Measurements from ENCODE around the gene MAST2.
A peak's percentile ranks its signal among the peaks of the same experiment; 100 is the strongest.

Gene MAST2

DNA sequence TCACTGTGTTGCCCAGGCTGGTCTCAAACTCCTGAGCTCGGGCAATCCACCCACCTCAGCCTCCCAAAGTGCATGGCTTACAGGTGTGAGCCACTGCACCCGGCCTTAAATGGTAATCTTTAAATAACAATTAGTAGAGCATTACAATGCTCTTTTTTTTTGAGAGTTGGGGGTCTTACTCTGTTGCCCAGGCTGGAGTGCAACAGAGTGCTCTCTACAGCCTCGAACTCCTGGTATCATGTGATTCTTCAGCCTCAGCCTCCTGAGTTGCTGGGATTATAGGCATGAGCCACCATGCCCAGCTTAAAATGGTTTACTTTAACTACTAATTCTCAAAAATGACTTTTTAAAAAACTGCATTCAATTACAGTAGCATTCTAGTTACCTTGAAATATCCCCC lies 276.8 kb downstream of the MAST2 start:
- no peak for DNase-seq

DNA sequence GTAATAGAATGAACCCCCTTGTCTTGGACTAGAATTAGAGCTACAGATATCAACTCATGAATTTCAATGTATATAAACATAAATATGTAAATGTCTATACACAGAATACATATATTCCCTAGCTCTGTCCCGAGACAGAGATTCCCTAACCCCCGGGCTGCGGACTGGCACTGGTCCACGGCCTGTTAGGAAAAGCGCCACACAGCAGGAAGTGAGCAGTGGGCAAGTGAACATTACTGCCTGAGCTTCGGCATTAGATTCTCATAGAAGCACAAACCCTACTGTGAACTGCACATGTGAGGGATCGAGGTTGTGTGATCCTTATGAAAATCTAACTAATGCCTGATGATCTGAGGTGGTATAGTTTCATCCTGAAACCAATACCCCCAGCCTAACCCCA lies 277.8 kb downstream of the MAST2 start:
- no peak for DNase-seq

DNA sequence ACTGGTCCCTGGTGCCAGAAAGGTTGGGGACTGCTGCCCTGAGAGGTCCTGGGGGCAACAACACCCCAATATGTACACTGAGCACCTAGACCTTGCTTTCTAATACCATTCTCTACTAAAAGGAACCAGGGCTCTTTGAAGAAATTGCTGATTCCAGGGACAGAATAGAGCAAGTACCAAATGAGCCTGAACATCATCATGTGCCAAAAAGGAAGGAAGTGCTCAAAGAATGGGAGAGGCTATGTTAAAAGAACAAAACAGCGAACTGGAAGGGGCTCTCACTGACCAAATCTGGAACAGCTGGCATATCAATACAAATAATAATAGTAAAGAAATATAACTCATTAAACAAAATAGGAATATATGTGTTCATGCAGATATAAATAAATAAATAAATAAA lies 278.2 kb downstream of the MAST2 start:
- DNase-seq: no peak

DNA sequence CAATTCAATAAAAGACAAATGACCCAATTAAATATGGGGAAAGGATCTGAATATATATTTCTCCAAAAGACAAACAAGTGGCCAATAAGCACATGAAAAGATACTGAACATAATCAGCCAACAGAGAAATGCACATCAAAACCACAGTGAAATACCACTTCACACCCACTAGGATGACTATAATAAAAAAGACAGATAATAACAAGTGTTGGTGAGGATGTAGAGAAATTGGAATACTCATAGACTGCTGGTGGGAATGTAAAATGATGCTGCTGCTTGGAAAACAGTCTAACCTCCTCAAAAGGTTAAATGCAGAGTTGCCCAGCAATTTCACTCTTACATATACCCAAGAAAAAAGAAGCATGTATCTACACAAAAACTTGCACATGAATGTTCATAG lies 280.2 kb downstream of the MAST2 start:
- DNase-seq: no peak

DNA sequence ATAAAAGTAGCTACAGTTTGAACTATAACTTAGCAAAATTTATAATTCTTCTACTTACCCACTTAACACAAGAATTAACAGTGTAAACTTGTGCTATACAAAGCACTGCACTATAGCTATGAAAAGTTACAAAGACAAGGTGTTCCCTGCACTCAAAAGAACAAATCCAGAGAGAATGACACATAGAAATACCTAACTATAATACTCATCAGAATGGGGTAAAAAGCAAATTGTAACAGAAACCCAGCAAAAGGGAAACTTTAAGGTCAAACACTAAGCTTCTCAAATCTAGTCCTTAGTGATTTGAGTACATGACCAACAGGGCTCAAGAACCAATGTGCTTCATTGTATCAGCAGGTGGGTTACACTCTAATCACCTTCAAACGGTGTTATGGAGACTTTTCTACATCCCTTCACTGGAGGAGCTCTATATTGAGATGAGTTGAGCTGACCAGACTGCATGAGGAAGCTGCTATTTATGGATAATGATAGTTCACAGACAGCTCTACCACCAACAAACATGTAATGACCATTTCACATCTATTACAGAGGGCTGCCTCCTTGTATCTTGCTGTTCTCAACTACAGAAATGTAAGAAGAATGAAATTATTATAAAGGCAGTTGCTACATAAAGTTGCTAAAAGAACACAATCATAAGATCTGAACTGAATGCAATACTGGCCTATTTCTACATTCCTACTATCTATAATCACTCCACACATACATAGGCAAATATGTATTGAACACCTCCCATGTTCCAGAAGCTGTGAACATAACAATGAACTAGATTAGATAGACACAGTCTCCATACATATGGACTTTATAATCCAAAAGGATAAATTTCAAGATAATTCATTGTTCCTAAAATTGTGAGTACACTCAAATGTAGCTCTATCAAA lies 281.4 kb downstream of the MAST2 start:
- peak; percentile 32 for DNase-seq
